GDM1 (cell line): Measurements from ENCODE around the gene ANKRD24.
A peak's percentile ranks its signal among the peaks of the same experiment; 100 is the strongest.
"Not testable (repeated sequence)": the region's sequence is repeated elsewhere in the genome, so short reads cannot be mapped to it uniquely, and the experiment has no call there.

ENCODE experiments used
- DNase-seq: peaks from one replicate; lab custom pipeline; 2025; lab: John Stamatoyannopoulos, UW

ANKRD24 gene

GRCh38 chr19:4173479-4174212, 8.8 kb upstream of the ANKRD24 start:
- no peak for DNase-seq

DNA sequence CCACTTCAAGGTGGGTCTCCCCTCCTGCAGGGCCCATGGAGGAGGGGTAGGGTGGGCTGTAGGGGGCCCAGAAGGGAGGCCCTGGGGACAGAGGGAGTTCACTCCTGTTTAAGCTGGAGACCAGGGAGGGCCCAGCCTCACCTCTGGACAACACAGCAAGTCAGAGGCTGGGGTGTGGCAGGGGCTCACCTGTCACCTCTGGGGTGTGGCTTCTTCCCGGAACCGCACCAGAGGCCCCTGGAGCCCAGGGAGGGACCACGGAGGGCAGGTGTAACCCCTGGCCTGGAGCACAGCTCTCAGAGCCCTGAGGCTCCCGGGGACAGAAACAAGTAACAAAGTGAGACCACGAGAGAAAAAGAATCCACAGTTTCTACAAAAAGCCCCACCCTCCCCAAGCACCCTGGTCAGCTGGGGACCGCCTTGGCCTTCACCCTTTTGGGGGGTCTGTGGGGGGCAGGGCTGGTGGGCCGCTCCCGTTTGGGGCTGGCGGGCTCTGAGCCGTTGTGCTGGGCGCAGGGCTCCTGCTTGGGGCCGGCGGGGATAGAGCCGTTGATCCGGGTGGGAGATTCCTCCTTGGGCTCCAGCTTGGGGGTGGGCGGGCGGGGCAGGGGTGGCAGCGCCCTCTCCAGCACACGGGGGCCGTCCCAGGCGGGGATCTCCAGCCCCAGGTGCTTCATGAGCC, 8.1 kb upstream of the ANKRD24 start:
- DNase-seq: no peak

DNA sequence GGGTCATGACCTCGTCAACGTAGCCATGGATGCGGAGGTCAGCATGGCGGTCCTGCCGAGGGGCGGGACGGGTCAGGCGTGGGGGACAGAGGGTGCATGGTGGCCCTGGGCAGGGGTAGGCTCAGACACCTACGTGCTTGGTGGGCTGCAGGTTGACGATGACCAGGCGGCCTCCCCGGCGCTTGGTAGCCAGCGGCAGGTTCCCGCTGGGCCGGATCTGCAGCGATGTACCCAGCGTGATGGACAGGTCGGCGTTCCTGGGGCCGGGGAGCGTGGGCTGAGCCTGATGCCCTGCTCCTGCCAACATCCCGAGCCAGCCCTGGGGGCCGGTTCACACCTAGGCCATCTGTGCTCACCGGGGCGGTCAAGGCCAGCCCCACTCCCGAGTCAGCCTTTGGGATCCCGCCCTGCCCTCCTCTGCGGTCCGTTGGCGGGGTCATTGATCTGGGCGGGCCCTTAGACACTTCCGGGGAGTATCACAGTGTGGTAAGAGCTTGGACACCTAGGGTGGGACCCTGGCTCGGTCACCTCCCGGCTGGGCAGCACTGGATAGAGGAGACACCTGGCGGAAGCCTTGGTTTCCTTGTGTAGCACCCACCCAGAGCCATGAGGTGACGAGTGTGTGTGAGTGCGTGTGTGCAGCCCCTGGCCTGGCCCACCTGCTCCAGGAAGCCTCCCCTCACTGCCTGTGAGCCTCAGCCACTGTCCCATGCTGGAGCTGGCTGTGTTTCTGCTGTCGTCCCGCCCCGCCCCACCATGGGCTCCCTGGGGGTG, 7.4 kb upstream of the ANKRD24 start:
- no peak for DNase-seq

DNA sequence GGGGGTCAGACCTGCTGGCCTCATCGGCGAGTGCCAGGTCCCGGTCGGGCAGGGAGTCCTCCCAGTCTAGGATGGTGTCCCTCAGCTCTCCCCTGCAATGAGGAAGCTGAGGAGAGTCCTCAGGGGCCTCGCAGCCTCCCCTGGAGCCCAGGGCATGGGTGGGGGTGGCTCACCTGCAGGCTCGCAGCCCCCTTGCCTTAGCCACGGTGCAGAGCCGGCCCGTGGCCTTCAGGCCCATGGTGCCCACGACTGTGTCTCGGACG, 6.9 kb upstream of the ANKRD24 start:
- no peak for DNase-seq

DNA sequence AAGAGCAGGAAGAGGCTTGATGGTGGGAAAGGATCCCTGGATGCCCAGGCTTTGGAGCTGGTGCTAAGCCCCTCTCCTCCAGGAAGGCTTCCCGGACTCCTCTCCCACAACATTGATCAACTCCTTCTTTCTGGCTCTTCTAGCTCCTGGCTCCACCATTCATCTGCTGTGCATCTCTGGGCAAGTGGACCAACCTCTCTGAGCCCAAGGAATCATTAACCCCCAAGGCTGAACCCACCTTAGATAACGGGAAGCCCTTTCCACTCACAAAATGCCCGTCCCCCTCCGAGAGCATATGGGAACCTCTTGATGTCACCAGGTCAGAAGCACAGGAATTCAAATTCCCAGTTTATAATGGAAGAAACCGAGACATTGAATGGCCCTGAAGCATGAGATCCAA, 5.3 kb upstream of the ANKRD24 start:
- DNase-seq: no peak

DNA sequence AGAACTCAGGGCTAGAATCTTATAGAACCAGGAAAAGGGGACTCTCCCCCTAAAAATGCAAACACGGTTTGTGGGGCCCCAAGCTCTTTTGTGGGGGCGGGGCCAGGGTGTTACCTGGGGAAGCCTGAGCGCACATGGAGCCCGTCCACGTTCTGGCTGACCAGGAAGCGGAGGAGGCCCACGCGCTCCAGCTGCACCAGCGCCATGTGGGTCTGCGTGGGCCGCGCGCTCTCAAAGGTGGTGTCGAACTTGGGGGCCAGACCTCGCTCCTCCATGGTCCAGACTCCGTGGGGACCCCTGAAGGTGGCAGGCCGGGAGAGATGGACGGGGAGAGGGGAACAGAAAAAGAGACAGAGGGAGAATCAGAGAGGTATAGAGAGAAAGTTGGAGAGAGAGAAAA, 3.5 kb upstream of the ANKRD24 start:
- no peak for DNase-seq

DNA sequence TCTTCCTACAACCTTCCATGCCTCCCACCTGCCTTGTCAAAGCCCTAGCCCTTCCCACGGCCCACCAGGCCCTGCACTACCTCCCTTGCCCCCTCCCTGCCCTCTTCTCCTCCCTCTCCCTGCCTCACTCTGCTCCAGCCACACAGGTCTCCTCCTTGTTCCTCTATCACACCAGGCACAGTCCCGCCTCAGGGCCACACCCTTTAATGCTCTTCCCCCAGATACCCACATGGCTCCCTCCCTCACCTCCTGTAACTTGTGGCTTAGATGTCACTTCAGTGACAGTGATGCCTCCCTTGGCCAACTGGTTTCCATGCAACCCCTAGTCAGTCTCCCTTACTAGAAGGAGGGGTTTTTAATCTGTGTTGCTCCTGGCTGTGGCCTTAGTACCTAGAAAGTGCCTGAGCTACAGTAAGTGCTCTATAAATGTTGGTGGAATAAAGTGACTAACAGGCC, 1.4 kb upstream of the ANKRD24 start:
- DNase-seq: no peak

- no peak for DNase-seq
Measured at GRCh38 chr19:4183967-4184717, 1.7 kb downstream of the ANKRD24 start.

- no peak for DNase-seq
Measured at GRCh38 chr19:4184718-4185352, 2.3 kb downstream of the ANKRD24 start.

DNA sequence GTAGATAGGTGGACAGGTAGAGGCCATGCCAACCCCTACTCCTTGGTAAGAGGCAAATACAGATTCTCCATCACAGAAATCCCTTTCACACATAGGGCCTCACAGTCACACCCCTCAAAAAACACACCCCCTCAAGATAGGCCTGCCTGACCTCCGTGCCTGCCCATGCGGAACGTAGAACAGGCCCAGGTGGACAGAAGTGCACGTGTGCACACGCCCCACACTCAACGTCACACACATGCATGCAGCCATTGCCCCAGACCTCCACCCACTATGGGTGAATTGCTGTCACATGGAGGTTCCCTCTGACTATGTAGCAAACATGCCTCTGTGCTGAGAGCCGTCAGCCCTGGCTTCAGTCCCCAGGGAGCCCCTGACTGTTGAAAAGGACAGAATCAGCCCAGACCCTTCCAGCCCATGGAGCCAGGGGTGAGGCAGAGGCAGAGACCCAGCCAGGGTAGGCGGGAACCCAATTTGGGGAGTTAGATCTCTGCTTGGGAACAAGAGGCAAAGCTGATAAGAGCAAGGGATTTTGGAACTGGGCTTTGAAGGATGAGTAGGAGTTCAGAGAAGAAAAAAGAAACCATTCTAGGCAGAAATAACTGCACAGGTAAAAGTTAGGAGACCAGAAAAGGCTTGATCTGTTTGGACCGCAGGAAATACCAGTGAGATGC, 3.1 kb downstream of the ANKRD24 start:
- no peak for DNase-seq

DNA sequence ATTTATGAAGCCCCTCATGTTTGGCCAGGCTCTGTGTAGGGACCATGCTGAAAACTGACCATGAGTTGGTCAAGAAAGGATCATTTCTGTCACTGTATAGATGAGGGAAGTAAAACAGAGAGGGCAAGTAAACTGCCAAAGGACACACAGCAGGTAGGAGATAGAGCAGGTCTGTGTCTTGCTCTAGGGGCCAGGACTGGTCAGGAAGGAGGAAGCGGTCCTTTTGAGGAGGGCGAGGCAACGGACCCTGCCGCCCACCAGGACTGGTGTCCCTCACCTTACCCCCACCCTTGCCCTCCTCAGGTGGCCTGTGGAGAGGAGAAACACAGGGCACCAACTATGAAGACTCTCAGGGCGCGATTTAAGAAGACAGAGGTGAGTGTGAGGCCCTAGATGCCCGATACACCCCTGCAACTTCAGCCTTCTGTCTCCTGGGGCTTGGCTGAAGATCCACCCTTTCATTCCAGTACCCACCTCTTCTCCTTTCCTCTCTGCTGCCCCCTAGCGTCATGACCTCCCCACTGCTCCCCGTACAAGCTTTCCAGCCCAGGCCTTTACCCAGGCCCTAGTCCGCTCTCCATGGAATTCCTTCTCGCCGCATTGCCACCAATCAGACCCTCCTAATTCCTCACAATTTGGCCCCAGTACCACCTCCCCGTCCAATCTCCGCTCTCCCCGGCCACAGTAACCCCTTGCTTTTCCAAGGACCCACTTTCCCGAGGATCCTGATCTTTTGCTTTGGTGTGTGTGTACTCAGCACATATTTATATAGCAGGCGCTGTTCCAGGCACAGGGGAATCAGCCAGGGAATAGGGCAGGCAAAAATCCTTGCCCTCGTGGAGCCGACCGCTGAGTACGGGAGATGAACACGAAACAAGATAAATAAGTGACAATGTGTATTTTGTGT, 3.9 kb downstream of the ANKRD24 start:
- DNase-seq: peak; percentile 56

DNA sequence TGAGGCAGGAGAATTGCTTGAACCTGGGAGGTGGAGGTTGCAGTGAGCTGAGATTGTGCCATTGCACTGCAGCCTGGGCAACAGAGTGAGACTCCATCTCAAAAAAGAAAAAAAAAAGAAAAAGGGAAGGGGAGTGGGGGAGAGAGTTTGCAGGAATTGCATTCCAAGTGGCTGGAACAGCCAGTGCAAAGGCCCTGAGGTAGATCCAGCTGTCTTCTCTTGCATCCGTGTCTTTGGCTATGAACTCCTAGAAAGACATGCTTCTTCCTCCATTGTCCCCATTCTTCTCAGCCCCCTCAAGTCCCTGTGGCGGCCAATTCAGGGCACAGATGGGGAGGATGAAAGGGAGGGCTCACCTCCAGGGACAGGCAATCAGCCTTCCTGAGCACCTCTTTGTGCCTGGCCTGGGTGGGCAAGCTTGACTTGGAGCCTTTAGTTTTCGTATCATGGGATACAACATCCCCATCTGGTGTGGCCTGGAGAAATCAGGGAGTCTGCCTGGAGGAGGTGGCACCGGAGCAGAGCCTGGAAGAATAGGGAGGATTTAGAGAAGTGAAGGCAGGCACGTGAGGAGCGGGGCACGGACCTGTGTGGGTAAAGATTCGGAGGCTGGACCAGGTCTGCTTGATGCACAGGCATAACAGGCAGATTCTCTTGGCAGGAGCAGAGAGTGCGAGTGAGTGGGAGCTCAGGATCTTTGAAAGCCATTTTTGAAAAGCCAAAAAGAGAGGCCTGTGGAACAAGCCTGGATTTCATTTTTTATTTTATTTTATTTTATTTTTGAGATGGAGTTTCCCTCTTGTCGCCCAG, 5.0 kb downstream of the ANKRD24 start:
- no peak for DNase-seq

DNA sequence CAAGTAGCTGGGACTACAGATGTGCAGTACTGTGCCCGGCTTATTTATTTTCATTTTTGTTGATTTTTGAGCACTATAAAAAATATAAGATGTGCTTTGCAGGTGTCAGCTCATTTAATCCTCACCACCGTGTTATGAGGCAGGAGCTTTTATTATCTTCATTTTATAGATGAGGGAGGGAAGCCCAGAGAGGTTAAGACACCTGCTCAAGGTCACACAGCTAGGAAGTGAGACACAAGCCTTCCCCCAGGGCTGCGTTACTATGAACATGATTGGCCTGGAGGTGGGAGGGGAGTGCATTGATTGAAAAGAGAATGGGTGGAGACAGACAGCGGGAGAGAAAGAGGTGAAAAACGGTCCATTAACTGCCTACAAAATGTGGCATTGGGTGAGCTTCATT, 7.2 kb downstream of the ANKRD24 start:
- DNase-seq: no peak

DNA sequence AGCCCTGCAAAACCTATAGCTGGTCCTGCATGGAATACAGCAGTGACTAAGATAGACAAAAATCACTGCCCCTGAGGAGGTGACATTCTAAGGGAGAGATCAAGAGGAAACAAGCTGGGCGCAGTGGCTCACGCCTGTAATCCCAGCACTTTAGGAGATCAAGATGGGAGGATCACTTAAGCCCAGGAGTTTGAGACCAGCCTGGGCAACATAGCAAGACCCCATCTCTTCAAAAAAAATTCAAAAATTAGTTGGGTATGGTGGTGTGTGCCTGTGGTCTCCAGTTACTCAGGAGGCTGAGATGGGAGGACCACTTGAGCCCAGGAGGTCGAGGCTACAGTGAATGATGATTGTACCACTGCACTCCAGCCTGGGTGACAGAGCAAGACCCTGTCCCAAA, 10.0 kb downstream of the ANKRD24 start:
- DNase-seq: not testable (repeated sequence)

DNA sequence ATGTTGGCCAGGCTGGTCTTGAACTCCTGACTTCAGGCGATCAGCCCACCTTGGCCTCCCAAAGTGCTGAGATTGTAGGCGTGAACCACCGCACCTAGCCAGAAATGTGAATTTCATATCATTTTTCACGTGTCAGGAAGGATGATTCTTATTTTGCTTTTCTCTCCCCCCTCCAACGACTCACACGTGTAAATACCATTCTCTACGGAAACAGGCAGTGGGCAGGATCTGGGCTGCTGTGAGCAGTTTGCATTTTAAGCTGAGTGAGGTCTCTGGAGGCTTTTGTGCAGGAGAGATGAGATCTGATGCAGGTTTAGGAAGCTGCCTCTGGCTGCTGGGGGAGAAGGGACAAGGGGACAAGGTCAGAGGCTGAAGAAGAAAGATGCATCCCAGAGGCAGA, 11.9 kb downstream of the ANKRD24 start:
- no peak for DNase-seq

DNA sequence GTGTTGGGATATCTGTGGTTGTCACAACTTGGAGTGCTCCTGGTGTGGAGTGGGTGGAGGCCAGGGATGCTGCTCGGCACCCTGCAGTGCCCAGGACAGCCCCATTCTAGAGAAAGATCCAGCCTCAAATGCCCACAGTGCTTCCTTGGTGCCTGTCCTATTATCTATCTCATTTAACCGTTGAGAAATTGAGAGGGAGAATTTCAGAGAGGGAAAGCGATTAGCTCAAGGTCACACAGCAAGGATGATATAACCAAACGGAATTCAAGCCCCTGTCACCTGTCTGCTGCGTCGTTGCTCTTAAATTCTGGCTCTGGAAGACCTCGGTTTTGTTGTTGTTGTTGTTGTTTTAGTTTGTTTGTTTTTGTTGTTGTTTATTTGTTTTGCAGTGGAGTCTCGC, 13.5 kb downstream of the ANKRD24 start:
- no peak for DNase-seq

- DNase-seq: no peak
Measured at GRCh38 chr19:4196587-4197148, 14.2 kb downstream of the ANKRD24 start.

GRCh38 chr19:4197228-4197624, 14.7 kb downstream of the ANKRD24 start:
- DNase-seq: no peak
